ENCODE results near the gene ARRDC3. TPM values are rescaled to one million over a fixed set of nuclear protein-coding genes. Genes with fewer than 3 reads are reported as not detected.
A peak's percentile ranks its signal among the peaks of the same experiment; 100 is the strongest.

ARRDC3 gene
- total RNA-seq, 4 donors from 2014 or later, result 168 to 289 (median 228) TPM

DNA sequence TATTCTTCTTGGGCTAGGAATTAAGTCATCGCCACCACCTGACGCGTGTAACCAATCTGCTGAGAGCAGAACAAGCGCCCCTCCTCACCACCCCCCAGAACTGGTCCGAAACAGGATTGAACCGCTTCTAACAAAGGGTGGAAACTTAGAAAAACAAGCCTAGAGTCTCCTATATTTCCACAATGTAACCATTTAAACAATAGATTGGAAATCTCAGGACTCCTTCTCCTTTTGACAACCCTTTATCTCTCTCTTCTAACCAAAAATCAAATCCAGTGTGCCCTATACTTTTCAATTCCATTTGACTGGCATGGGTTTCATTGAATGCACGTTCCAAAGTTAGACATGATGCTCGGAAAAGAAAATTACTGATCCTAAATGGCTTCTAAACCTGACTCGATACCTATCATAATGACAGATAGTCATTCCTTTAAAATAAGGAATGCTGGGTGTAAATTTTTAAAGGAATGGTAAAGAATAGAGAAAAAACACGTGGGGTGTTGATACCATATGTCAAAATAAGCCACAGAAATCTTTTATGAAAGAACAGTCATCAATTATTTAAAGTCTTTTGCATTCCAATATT, 1.2 kb downstream of the ARRDC3 start:
- peaks cover 6 to 14% of the 10 kb centered on the region in 2 donors for H3K36me3 ChIP-seq
- peaks cover 15% of the 10 kb centered on the region in 2 donors for H3K4me1 ChIP-seq
- intact Hi-C loops (cut with DNase I), result loop anchor here (5.0 to 10.0 kb wide), 2 partner anchors 155 to 517 kb away; no protein-coding TSS in a partner anchor
- no peaks in the 10 kb centered on the region for H3K27me3 ChIP-seq
- no peaks in the 10 kb centered on the region for H3K9me3 ChIP-seq
- peak in 1 of 2 donors; percentile 64 for TF ChIP-seq POLR2A (IDR thresholded peaks at IDR 0.05)
- TF ChIP-seq, protein P1, sequence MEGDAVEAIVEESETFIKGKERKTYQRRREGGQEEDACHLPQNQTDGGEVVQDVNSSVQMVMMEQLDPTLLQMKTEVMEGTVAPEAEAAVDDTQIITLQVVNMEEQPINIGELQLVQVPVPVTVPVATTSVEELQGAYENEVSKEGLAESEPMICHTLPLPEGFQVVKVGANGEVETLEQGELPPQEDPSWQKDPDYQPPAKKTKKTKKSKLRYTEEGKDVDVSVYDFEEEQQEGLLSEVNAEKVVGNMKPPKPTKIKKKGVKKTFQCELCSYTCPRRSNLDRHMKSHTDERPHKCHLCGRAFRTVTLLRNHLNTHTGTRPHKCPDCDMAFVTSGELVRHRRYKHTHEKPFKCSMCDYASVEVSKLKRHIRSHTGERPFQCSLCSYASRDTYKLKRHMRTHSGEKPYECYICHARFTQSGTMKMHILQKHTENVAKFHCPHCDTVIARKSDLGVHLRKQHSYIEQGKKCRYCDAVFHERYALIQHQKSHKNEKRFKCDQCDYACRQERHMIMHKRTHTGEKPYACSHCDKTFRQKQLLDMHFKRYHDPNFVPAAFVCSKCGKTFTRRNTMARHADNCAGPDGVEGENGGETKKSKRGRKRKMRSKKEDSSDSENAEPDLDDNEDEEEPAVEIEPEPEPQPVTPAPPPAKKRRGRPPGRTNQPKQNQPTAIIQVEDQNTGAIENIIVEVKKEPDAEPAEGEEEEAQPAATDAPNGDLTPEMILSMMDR (IDR thresholded peaks at IDR 0.05), result no peak
- peak overlapping the region; percentile 94 to 100 (median 100) for H3K27ac ChIP-seq
- 0 to 1% methylated on average over 10 of the region's 10 CpGs for WGBS, 2 donors
- H3K4me3 ChIP-seq (replicated peaks in 1 of 3), result peak overlapping the region; percentile 74 to 83 (median 77)
- DNase-seq, result peak; percentile 84

GRCh38 chr5:91381239-91381773, 1.8 kb downstream of the ARRDC3 start:
- no peak for TF ChIP-seq POLR2A (IDR thresholded peaks at IDR 0.05)
- TF ChIP-seq, protein P1 (IDR thresholded peaks at IDR 0.05), result no peak
- Histone ChIP-seq H3K27me3 (no peaks in the 10 kb centered on the region), H3K9me3 (no peaks in the 10 kb centered on the region), H3K4me1 (peaks cover 19 to 21% of the 10 kb centered on the region in 2 donors), H3K36me3 (peaks cover 6 to 18% of the 10 kb centered on the region in 2 donors), H3K27ac (peak overlapping the region; percentile 94 to 100 (median 100)), H3K4me3 (replicated peaks in 1 of 3) (peak overlapping the region; percentile 74 to 83 (median 77))
- WGBS, 2 donors, result 0 to 1% methylated on average over 6 of the region's 6 CpGs
- no peak for DNase-seq
- intact Hi-C loops (cut with DNase I), result loop anchor here (5.0 to 10.0 kb wide), 2 partner anchors 154 to 517 kb away; no protein-coding TSS in a partner anchor

- peak; percentile 28 to 94 for TF ChIP-seq POLR2A (IDR thresholded peaks at IDR 0.05)
- TF ChIP-seq, protein P1 (IDR thresholded peaks at IDR 0.05), result peak in 1 of 6 experiments; percentile 11
- DNase-seq, result peak; percentile 99
- Histone ChIP-seq H3K4me3 (replicated peaks in 1 of 3) (peak overlapping the region; percentile 74 to 83 (median 77)), H3K36me3 (peaks cover 6 to 25% of the 10 kb centered on the region in 2 donors), H3K27ac (peak overlapping the region; percentile 94 to 100 (median 100)), H3K9me3 (no peaks in the 10 kb centered on the region), H3K27me3 (no peaks in the 10 kb centered on the region), H3K4me1 (peaks cover 19 to 27% of the 10 kb centered on the region in 2 donors)
- intact Hi-C loops (cut with DNase I), result loop anchor here (5.0 to 10.0 kb wide), 2 partner anchors 153 to 516 kb away; no protein-coding TSS in a partner anchor
- WGBS, 2 donors, result 0% methylated on average over 31 to 38 of the region's 42 CpGs
These were observed 2.5 kb downstream of the ARRDC3 start for GRCh38 chr5:91380491-91381238.

GRCh38 chr5:91379914-91380490, 3.1 kb downstream of the ARRDC3 start:
- peak; percentile 91 to 93 for DNase-seq
- TF ChIP-seq POLR2A (IDR thresholded peaks at IDR 0.05), result peak in 1 of 2 donors; percentile 92
- TF ChIP-seq, protein P1 (IDR thresholded peaks at IDR 0.05), result no peak
- intact Hi-C loops (cut with DNase I), result loop anchor here (5.0 to 10.0 kb wide), 2 partner anchors 153 to 515 kb away; no protein-coding TSS in a partner anchor
- WGBS, 2 donors, result 0% methylated on average over 27 to 33 of the region's 65 CpGs
- peak overlapping the region; percentile 94 to 100 (median 100) for H3K27ac ChIP-seq
- H3K36me3 ChIP-seq, result peaks cover 10 to 31% of the 10 kb centered on the region in 2 donors
- H3K27me3 ChIP-seq, result no peaks in the 10 kb centered on the region
- peak overlapping the region; percentile 53 to 90 (median 74) for H3K4me3 ChIP-seq (replicated peaks in 1 of 3)
- H3K4me1 ChIP-seq, result peaks cover 22 to 34% of the 10 kb centered on the region in 2 donors
- no peaks in the 10 kb centered on the region for H3K9me3 ChIP-seq
